Stimulated activated CD4-positive, alpha-beta T cell treated with anti-CD3 and anti-CD28 coated beads, TNF-alpha, amount 100 ng/mL, for 1 hour (primary cell): ENCODE data around the gene ZNF358.

ENCODE experiments used
- DNase-seq, 3 donors: peaks; one replicate each; pipeline ENCODE4 v3.0.0-alpha.2; 2020; ENCODE audit warnings: low read depth in 3 of 3, low spot score in 1 of 3

ZNF358 gene

GRCh38 chr19:7488736-7489353, 27.1 kb upstream of the ZNF358 start, which contains the start of gene PEX11G:
PEX11G (minus strand) TSS chr19:7489035; CDS start chr19:7489010, 25 bp downstream.
- DNase-seq: peak; percentile 63 to 91 (median 79)

DNA sequence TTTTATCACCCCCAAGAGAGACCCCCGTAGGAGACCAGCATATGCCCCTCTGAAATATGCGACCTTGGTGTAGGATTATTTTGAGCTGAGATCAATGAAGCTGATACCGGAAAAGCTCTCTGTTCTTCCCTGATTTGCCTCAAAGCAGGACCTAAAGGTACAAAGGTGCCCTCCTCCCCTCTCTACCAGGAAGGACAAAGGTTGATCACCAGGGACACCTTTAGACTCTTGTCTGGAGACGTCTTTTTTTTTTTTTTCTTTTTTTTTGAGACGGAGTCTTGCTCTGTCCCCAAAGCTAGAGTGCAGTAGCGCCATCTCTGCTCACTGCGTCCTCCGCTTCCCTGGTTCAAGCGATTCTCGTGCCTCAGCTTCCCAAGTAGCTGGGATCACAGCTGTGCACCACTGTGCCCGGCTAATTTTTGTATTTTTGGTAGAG, 26.3 kb upstream of the ZNF358 start:
- no peak for DNase-seq

DNA sequence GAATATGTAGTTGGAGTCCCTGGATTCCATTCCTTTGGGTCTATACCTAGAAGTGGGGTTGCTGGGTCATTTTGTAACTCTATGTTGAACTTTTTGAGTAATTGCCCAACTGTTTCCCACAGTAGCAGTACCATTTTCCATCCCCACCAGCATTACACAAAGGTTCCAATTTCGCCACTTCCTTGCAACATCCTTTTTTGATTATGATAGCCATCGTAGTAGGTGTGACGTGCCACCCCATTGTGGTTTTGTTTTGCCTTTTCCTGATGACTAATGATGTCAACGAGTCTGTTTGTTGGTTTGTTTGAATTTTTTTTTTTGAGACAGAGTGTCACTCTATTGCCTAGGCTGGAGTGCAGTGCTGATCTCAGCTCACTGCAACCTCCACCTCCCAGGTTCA, 23.8 kb upstream of the ZNF358 start:
- no peak for DNase-seq

DNA sequence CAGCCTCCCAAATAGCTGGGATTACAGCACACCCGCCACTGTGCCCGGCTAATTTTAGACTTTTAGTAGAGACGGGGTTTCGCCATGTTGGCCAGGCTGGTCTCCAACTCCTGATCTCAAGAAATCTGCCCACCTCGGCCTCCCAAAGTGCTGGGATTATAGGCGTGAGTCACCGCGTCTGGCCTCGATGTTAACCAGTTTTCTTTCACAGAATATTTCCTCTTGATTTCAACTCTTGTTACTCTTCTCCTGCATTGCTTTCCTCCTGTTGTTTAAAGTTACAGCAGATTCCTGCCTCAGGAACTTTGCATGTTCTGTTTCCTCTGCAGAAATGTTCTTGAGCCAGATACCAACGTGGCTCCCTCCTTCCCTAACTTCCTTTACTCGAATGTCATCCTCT, 23.3 kb upstream of the ZNF358 start:
- DNase-seq: no peak

DNA sequence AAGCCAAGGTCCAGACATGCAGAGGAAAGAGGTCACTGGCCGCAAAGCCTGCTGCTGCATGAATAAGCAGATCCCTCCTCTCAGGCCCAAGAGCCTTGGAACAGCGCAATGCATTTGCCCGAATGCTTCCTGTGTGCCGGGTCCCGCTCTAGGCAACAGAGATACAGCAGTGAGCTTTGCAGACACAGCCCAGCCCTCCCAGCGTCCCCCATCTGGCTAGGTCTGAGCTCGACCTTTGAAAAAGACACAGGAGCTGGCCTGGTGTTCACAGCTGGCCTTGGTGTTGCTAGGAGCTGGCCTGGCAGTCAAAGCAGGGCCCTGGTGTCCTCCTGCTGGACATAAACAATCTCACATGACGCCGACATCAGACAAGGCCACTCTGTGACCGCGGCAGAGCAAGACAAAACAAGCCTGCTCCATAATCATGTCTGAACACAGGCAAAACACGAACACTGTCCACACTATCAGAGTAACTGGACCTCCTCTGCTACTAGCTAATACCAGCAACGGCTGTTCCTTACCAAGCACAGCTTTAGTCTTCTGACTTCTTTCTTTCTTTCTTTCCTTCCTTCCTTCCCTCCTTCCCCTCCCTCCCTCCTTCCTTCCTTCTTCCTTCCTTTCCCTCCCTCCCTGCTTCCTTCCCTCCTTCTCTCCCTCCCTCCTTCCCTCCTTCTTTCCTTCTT, 21.3 kb upstream of the ZNF358 start:
- no peak for DNase-seq

GRCh38 chr19:7497292-7497691, 18.6 kb upstream of the ZNF358 start:
- no peak for DNase-seq

DNA sequence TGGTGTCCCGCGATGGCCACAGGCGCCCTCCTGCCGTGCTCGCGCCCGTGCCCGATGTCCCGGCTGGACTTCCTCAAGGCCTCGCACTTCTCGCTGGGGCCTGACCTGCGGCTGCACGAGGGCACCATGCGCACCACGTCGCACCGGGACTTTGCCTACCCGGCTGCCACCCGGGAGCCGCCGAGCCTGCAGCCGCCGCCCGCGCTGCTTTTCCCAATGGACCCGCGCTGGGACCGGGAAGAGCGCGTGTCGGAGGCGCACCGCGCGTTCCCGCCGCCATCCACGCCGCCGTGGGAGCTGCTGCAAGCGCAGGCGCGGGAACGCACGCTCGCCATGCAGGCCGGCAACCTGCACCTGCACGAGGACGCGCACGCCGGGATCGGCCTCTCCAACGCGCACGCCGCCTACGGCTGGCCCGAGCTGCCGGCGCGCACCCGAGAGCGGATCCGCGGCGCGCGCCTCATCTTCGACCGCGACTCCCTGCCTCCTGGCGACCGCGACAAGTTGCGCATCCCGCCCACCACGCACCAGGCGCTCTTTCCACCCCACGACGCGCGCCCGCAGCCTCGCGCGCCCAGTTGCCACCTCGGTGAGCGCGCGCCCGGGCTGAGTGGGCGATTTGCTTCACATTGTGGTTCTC, 15.0 kb upstream of the ZNF358 start:
- peak in 1 of 3 donors; percentile 24 for DNase-seq

DNA sequence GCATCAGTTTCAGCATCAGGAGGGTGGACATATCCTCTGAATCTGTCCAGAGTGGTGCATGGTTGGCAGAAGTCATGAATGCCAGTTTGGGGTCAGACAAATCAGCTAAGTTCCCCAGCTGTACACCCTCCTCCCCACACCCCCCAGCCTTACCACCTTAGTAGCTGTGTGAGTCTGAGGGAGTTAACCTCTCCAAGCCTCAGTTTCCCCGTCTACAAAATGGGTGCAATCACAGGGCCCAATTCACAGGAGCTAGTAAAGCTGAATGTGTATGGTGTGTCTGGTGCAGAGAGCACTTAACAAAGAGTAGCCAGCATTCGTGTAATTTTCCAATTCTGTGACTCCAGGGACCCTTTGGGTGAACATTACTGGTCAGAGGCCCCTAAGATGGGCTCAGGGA, 13.4 kb upstream of the ZNF358 start:
- no peak for DNase-seq

DNA sequence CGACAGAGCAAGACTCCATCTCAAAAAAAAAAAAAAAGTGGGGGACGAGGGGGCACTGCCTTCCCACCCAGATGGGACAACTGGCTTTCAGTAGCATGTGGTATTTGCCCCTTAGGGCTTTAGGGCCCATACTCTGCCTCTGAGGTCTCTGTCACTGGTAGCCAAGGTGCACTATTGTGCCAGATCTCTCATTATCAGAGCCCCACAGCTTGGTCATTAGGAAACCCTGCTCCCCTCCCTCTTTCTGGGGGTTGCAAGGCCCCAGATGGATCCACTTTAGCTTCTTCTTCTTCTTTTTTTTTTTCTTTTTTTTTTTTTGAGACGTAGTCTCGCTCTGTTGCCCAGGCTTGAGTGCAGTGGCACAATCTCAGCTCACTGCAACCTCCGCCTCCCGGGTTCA, 11.2 kb upstream of the ZNF358 start:
- DNase-seq: no peak

DNA sequence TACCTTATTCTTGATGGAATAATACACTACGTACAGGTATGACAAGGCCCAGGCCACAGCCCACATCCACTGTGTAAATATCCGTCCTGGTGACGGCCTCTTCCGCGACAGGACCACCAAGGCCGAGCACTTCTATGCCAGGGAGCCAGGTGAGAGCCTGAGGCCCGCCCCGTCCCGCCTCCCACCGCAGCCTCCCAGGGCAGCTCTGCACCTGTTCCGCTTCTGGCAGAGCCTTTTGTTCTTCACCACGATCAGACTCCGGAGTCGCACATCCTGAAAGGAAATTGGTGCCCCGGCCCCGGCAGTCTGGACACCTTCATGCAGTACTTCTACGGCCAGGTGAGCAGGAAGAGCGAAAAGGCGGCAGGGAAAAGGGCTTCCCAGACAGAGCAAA, 10.6 kb upstream of the ZNF358 start:
- DNase-seq: no peak

DNA sequence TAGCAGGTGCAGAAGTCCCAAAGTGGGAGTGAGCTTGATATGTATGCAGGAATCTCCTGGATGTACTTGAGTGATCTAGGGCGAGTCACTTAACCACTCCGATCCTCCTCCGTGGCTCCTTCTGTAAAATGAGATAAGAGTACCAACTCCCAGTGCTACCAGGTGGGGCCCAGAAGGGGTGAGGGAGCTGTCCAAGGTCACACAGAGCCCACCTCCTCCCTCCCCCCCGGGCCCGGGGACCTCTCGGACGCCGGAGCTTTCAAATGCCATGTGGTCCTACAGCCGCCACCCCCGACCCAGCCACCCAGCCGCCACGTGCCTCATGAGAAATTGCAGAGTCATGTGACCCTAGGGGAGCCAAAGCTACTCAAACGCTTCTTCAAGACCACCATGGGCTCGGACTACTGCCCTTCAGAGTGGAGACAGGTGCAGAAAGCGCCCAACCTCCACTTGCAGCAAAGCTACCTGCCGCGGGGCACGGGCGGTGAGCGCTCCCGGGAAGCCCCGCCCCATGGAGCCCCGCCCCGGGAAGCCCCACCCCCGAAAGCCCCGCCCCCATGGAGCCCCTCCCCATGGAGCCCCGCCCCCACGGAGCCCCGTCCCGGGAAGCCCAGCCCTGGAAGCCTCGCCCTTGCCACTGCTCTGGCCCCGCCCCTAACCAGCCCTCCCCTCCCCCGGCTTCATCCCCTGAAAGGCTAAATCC, 10.1 kb upstream of the ZNF358 start:
- no peak for DNase-seq

GRCh38 chr19:7506385-7507328, 9.2 kb upstream of the ZNF358 start:
- no peak for DNase-seq

DNA sequence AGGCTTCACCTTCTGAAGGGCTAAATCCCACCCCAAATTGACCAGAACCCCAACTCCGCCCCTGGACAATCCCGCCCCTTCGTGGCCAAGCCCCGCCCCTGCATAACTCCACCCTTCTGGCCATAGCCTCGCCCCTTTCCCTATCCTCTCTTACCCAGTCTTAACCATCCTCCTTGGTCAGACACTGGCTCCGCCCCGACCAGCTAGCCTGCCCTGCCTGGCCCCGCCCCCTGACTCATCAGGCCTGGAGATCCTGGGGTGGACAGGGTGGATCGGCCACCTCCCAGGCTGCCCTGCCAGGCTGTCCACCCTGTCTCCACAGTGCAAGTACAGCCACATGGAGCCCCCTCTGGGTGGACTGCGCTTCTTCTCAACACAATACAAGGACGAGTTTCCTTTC, 8.0 kb upstream of the ZNF358 start:
- no peak for DNase-seq

DNA sequence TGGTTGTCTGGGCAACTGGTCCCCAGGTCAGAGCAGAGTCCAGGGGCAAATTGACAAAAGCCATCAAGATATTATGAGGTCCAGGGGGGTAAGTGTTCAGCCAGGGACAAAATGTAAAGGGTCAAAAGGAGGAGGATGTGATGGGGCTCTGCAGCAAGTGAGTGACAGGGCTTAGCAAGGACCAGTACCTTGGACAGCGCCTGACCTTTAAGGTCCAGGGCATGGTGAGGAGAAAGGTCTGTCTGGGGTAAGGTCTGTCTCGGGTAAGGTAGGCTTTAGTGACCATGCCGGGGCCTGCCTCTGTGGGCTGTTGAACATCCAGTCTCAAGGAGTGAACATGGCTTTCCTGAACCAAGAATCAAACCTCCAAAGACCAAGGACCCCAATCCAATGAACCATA, 6.3 kb upstream of the ZNF358 start:
- no peak for DNase-seq

GRCh38 chr19:7512400-7512851, 3.5 kb upstream of the ZNF358 start:
- no peak for DNase-seq

GRCh38 chr19:7513809-7514642, 1.9 kb upstream of the ZNF358 start:
- DNase-seq: no peak

DNA sequence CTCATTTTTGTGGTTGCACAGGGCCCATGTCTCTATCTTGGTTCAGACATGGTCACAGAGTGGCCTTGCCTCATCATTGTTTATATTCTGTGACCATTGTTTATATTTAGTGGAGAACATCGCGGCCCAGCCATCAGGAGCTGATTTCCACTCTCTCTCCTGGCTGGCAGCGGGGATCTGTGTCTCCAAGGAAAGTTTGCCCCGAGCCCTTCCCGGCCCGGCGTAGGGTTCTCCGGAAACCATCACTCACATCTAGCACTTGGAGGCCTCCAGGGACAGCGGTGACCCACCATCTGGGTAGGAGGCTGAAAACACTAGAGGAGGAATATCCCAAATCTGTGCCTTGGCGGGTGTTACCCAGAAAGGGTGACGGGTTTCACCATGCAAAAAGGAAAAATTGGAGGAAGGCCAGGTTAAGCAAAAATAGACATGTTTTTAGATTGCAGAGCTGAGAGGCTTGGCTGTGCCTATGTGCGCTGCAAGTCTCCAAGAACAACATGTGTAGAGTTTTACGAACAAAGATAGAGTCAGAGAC, 726 bp upstream of the ZNF358 start:
- no peak for DNase-seq

DNA sequence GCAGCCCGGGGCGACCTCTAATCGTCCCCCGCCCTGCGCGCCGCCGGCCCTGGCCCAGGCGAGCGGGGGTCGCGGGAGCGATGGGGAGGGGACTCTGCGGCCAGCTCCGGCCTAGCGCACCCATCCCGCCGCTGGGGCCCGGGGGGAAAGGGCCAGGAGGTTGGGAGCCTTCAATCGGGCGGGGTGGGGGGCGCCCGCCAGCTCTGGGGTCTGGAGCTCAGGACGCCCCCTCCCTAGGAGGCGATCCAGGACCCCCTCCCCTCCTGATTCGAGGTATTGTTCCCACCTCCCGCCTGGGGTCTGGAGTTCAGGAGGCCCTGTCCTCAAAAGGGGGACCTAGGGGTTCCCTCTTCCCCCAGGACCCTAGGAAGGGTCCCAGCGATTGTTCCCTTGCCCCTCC, 430 bp downstream of the ZNF358 start:
- DNase-seq: no peak

DNA sequence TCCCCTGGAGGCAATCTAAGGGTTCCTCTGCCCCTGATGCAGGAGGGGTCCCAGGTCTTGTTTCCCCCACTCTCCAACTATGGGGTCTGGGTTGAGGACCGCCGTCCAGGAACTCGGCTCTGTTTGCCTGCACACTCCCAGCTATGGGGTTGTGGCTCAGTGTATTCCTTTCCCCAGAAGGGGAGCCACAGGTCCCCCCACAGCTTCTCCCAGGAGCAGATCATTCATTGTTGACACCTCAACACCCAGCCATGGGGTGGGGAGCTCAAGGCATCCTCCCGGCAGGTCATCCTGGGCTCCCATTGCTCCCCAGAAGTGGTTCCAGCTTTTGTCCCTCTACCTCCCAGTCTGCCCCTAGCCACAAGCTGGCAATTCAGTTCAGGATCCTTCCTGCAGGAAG, 975 bp downstream of the ZNF358 start:
- DNase-seq: no peak
